GM23338 (cell line): ENCODE measurements around the gene NFE2L1. TPM values are rescaled to one million over a fixed set of nuclear protein-coding genes. Genes with fewer than 3 reads are reported as not detected.

ENCODE experiments used
- ATAC-seq: fragments of 200-7000 bp; cut with Tn5 transposase; 3 replicates; pipeline ENCODE4 v1.9.1; 2020
- DNase-seq: peaks from one replicate; pipeline ENCODE4 v3.0.0-alpha.2; 2015; ENCODE audit warnings: low spot score
- H2AFZ ChIP-seq: fragments of 200-600 bp; sonication (generic); 2 replicates; pipeline ENCODE4 v1.8.0; 2016; ENCODE audit warnings: antibody characterized with exemption, mild to moderate bottlenecking, moderate library complexity
- H3F3A ChIP-seq: fragments of 200-600 bp; sonication (generic); replicated peaks from 2 replicates; pipeline ENCODE4 v1.8.0; 2017; ENCODE audit warnings: antibody characterized with exemption, mixed run types, low read depth
- H3K27ac ChIP-seq: fragments of 200-600 bp; sonication (generic); 2 replicates; pipeline ENCODE4 v1.6.1; 2016; ENCODE audit warnings: low read depth
- H3K27me3 ChIP-seq: fragments of 200-600 bp; sonication (generic); 2 replicates; pipeline ENCODE4 v1.8.0; 2016; ENCODE audit warnings: mild to moderate bottlenecking, mixed run types, moderate library complexity; ENCODE audit not compliant: insufficient read depth
- H3K36me3 ChIP-seq: fragments of 200-600 bp; sonication (generic); 2 replicates; pipeline ENCODE4 v1.8.0; 2016; ENCODE audit warnings: mild to moderate bottlenecking; ENCODE audit not compliant: insufficient read depth
- H3K4me1 ChIP-seq: fragments of 200-600 bp; sonication (generic); 2 replicates; pipeline ENCODE4 v1.8.0; 2016; ENCODE audit warnings: mild to moderate bottlenecking, moderate library complexity; ENCODE audit not compliant: insufficient read depth
- H3K4me2 ChIP-seq: fragments of 200-600 bp; sonication (generic); 2 replicates; pipeline ENCODE4 v1.7.1; 2017; ENCODE audit warnings: mixed run types
- H3K4me3 ChIP-seq: fragments of 200-600 bp; sonication (generic); 2 replicates; pipeline ENCODE4 v1.6.1; 2016; ENCODE audit warnings: mixed run types
- H3K79me2 ChIP-seq: fragments of 200-600 bp; sonication (generic); replicated peaks from 2 replicates; pipeline ENCODE4 v1.8.0; 2017; ENCODE audit warnings: mild to moderate bottlenecking; ENCODE audit not compliant: insufficient read depth
- H3K9me2 ChIP-seq: fragments of 200-600 bp; sonication (generic); 2 replicates; pipeline ENCODE4 v1.8.0; 2017; ENCODE audit not compliant: insufficient read depth
- H4K20me1 ChIP-seq: fragments of 200-600 bp; sonication (generic); replicated peaks from 2 replicates; pipeline ENCODE4 v1.8.0; 2017; ENCODE audit warnings: mild to moderate bottlenecking; ENCODE audit not compliant: insufficient read depth
- H3K27ac Mint-ChIP-seq: 2 replicates; pipeline ENCODE4 v1.8.0; 2020; ENCODE audit warnings: inconsistent platforms, mild to moderate bottlenecking, moderate library complexity, mixed read lengths
- H3K27me3 Mint-ChIP-seq: 3 replicates; pipeline ENCODE4 v1.8.0; 2022; ENCODE audit warnings: low read depth, mild to moderate bottlenecking, moderate library complexity, mixed read lengths, inconsistent platforms; ENCODE audit not compliant: insufficient read depth, poor library complexity
- H3K36me3 Mint-ChIP-seq: 3 replicates; pipeline ENCODE4 v1.8.0; 2021; ENCODE audit warnings: low read depth, mild to moderate bottlenecking, inconsistent platforms, moderate library complexity, mixed read lengths
- H3K4me1 Mint-ChIP-seq: 3 replicates; pipeline ENCODE4 v1.8.0; 2020; ENCODE audit warnings: mild to moderate bottlenecking, inconsistent platforms, mixed read lengths
- H3K4me3 Mint-ChIP-seq: 3 replicates; pipeline ENCODE4 v1.8.0; 2021; ENCODE audit warnings: moderate library complexity, mild to moderate bottlenecking, inconsistent platforms, mixed read lengths
- H3K9me3 Mint-ChIP-seq: 3 replicates; pipeline ENCODE4 v1.8.0; 2020; ENCODE audit warnings: moderate library complexity, mild to moderate bottlenecking, inconsistent platforms, mixed read lengths
- CREB1 ChIP-seq: fragments of 250-450 bp; sonication (Bioruptor Pico); IDR thresholded peaks from 2 replicates; pipeline ENCODE4 v1.5.0; 2020; ENCODE audit warnings: low read depth, mild to moderate bottlenecking, moderate library complexity
- EZH2 ChIP-seq: fragments of 200-600 bp; sonication (generic); IDR thresholded peaks from one replicate; pipeline ENCODE4 v1.8.0; 2017; ENCODE audit warnings: antibody characterized with exemption, mild to moderate bottlenecking, low read depth; ENCODE audit not compliant: unreplicated experiment
- EZH2phosphoT487 ChIP-seq: fragments of 200-600 bp; sonication (generic); IDR thresholded peaks from one replicate; pipeline ENCODE4 v1.8.1; 2018; ENCODE audit warnings: antibody characterized with exemption; ENCODE audit not compliant: unreplicated experiment
- JUNB ChIP-seq: IDR thresholded peaks from one replicate; pipeline ENCODE4 v1.6.1; 2016; ENCODE audit warnings: antibody characterized with exemption; ENCODE audit not compliant: unreplicated experiment
- NANOG ChIP-seq: IDR thresholded peaks from 2 replicates; pipeline ENCODE4 v1.6.1; 2016; ENCODE audit warnings: antibody characterized with exemption, borderline replicate concordance
- POLR2AphosphoS5 ChIP-seq: IDR thresholded peaks from 2 replicates; pipeline ENCODE4 v1.6.1; 2016; ENCODE audit warnings: antibody characterized with exemption, low read depth
- STAT1 ChIP-seq: IDR thresholded peaks from one replicate; pipeline ENCODE4 v1.6.1; 2016; ENCODE audit warnings: antibody characterized with exemption; ENCODE audit not compliant: unreplicated experiment
- ZNF114 ChIP-seq: fragments of 250-450 bp; sonication (Bioruptor Pico); IDR thresholded peaks from 2 replicates; pipeline ENCODE4 v1.5.0; 2020; ENCODE audit warnings: mild to moderate bottlenecking, moderate library complexity
- ZNF331 ChIP-seq: fragments of 250-450 bp; sonication (Bioruptor Pico); IDR thresholded peaks from 2 replicates; pipeline ENCODE4 v1.5.0; 2020; ENCODE audit warnings: low read depth, mild to moderate bottlenecking, moderate library complexity
- polyA plus RNA-seq: library from polyadenylated mRNA; unstranded; fragments of >200 nt; fragmentation: Nextera tagmentation; extraction: Ambion mirVana; gene quantifications from 2 replicates; pipeline ENCODE4 v1.2.1, GENCODE V29; 2016
- total RNA-seq: library from RNA; depleted of rRNA; stranded (reverse); fragments of >200 nt; shearing (Covaris generic); gene quantifications from 2 replicates; pipeline ENCODE4 v1.2.3, GENCODE V29; 2014
- TF ChIP-seq, protein P1 (sequence below): IDR thresholded peaks from one replicate; pipeline ENCODE4 v1.6.1; 2018; ENCODE audit warnings: antibody characterized with exemption; ENCODE audit not compliant: unreplicated experiment
- TF ChIP-seq, protein P2 (sequence below): IDR thresholded peaks from 2 replicates; pipeline ENCODE4 v1.6.1; 2016; ENCODE audit warnings: antibody characterized with exemption
- TF ChIP-seq, protein P3 (sequence below): fragments of 250-450 bp; sonication (Bioruptor Pico); IDR thresholded peaks from 2 replicates; pipeline ENCODE4 v1.5.0; 2020; ENCODE audit warnings: mild to moderate bottlenecking, moderate library complexity
- TF ChIP-seq, protein P4 (sequence below), 2 experiments: fragments of 200-600 bp in 1 of 2; sonication (generic) in 1 of 2; conservative IDR thresholded peaks; 2 replicates each; pipeline versions ENCODE4 v1.5.1 to v1.6.1; 2016 to 2017; ENCODE audit warnings: antibody characterized with exemption in 2 of 2, low read depth in 2 of 2, mild to moderate bottlenecking in 2 of 2, moderate library complexity in 1 of 2

NFE2L1 gene
- total and polyA plus RNA-seq, 2 experiments from 2014 or later: 39.9 to 138 TPM

DNA sequence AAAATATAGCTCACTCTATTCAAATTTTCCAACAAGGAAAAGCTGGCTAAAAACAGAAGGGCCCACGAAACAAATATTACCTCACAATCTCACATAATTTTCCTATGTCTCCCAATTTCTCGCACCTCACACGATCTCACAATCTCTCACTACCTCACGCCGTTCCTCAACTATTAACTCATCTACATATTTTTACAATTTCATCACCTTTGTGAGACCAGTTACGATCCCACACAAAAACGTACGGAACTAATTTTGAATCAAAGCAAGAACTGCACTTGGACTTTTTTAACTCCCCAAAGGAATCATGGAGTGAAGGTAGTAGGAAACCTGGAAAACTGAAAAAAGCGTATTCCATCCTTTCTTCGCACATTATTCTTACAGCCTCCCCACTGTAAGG lies 52.0 kb downstream of the NFE2L1 start:
- H3K4me3 Mint-ChIP-seq: peak overlapping the region; percentile 82
- H3K79me2 ChIP-seq: peaks cover 53% of the 10 kb centered on the region
- no peak overlapping the region for H2AFZ ChIP-seq

More for the DNA sequence above, 52.0 kb downstream of the NFE2L1 start:
- Histone ChIP-seq H3K4me2 (peak overlapping the region; percentile 80), H3K9me2 (no peaks in the 10 kb centered on the region), H3K4me1 (peaks cover 7% of the 10 kb centered on the region; the same call in 1 of the 2 replicates), H3K27ac (peak overlapping the region; percentile 95), H3K36me3 (no peaks in the 10 kb centered on the region), H3K27me3 (no peaks in the 10 kb centered on the region), H4K20me1 (peaks cover 38% of the 10 kb centered on the region), H3K4me3 (peak overlapping the region; percentile 87), H3F3A (peaks cover 4% of the 10 kb centered on the region)
- no peaks in the 10 kb centered on the region; the same call in 1 of the 3 replicates for H3K9me3 Mint-ChIP-seq
- DNase-seq (no peak), ATAC-seq (no peak)
- peaks cover 9% of the 10 kb centered on the region; the same call in 2 of the 3 replicates for H3K36me3 Mint-ChIP-seq
- H3K4me1 Mint-ChIP-seq: peaks cover 8% of the 10 kb centered on the region
- H3K27ac Mint-ChIP-seq: peak overlapping the region; percentile 97
- TF ChIP-seq POLR2AphosphoS5 (no peak), EZH2 (no peak), ZNF114 (CRISPR knock-in tag) (no peak), EZH2phosphoT487 (no peak), NANOG (no peak), ZNF331 (CRISPR knock-in tag) (no peak), JUNB (no peak), STAT1 (no peak), CREB1 (CRISPR knock-in tag) (no peak)
- TF ChIP-seq, protein P1, sequence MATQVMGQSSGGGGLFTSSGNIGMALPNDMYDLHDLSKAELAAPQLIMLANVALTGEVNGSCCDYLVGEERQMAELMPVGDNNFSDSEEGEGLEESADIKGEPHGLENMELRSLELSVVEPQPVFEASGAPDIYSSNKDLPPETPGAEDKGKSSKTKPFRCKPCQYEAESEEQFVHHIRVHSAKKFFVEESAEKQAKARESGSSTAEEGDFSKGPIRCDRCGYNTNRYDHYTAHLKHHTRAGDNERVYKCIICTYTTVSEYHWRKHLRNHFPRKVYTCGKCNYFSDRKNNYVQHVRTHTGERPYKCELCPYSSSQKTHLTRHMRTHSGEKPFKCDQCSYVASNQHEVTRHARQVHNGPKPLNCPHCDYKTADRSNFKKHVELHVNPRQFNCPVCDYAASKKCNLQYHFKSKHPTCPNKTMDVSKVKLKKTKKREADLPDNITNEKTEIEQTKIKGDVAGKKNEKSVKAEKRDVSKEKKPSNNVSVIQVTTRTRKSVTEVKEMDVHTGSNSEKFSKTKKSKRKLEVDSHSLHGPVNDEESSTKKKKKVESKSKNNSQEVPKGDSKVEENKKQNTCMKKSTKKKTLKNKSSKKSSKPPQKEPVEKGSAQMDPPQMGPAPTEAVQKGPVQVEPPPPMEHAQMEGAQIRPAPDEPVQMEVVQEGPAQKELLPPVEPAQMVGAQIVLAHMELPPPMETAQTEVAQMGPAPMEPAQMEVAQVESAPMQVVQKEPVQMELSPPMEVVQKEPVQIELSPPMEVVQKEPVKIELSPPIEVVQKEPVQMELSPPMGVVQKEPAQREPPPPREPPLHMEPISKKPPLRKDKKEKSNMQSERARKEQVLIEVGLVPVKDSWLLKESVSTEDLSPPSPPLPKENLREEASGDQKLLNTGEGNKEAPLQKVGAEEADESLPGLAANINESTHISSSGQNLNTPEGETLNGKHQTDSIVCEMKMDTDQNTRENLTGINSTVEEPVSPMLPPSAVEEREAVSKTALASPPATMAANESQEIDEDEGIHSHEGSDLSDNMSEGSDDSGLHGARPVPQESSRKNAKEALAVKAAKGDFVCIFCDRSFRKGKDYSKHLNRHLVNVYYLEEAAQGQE: no peak
- TF ChIP-seq, protein P2, sequence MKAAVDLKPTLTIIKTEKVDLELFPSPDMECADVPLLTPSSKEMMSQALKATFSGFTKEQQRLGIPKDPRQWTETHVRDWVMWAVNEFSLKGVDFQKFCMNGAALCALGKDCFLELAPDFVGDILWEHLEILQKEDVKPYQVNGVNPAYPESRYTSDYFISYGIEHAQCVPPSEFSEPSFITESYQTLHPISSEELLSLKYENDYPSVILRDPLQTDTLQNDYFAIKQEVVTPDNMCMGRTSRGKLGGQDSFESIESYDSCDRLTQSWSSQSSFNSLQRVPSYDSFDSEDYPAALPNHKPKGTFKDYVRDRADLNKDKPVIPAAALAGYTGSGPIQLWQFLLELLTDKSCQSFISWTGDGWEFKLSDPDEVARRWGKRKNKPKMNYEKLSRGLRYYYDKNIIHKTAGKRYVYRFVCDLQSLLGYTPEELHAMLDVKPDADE: no peak
- TF ChIP-seq, protein P3, sequence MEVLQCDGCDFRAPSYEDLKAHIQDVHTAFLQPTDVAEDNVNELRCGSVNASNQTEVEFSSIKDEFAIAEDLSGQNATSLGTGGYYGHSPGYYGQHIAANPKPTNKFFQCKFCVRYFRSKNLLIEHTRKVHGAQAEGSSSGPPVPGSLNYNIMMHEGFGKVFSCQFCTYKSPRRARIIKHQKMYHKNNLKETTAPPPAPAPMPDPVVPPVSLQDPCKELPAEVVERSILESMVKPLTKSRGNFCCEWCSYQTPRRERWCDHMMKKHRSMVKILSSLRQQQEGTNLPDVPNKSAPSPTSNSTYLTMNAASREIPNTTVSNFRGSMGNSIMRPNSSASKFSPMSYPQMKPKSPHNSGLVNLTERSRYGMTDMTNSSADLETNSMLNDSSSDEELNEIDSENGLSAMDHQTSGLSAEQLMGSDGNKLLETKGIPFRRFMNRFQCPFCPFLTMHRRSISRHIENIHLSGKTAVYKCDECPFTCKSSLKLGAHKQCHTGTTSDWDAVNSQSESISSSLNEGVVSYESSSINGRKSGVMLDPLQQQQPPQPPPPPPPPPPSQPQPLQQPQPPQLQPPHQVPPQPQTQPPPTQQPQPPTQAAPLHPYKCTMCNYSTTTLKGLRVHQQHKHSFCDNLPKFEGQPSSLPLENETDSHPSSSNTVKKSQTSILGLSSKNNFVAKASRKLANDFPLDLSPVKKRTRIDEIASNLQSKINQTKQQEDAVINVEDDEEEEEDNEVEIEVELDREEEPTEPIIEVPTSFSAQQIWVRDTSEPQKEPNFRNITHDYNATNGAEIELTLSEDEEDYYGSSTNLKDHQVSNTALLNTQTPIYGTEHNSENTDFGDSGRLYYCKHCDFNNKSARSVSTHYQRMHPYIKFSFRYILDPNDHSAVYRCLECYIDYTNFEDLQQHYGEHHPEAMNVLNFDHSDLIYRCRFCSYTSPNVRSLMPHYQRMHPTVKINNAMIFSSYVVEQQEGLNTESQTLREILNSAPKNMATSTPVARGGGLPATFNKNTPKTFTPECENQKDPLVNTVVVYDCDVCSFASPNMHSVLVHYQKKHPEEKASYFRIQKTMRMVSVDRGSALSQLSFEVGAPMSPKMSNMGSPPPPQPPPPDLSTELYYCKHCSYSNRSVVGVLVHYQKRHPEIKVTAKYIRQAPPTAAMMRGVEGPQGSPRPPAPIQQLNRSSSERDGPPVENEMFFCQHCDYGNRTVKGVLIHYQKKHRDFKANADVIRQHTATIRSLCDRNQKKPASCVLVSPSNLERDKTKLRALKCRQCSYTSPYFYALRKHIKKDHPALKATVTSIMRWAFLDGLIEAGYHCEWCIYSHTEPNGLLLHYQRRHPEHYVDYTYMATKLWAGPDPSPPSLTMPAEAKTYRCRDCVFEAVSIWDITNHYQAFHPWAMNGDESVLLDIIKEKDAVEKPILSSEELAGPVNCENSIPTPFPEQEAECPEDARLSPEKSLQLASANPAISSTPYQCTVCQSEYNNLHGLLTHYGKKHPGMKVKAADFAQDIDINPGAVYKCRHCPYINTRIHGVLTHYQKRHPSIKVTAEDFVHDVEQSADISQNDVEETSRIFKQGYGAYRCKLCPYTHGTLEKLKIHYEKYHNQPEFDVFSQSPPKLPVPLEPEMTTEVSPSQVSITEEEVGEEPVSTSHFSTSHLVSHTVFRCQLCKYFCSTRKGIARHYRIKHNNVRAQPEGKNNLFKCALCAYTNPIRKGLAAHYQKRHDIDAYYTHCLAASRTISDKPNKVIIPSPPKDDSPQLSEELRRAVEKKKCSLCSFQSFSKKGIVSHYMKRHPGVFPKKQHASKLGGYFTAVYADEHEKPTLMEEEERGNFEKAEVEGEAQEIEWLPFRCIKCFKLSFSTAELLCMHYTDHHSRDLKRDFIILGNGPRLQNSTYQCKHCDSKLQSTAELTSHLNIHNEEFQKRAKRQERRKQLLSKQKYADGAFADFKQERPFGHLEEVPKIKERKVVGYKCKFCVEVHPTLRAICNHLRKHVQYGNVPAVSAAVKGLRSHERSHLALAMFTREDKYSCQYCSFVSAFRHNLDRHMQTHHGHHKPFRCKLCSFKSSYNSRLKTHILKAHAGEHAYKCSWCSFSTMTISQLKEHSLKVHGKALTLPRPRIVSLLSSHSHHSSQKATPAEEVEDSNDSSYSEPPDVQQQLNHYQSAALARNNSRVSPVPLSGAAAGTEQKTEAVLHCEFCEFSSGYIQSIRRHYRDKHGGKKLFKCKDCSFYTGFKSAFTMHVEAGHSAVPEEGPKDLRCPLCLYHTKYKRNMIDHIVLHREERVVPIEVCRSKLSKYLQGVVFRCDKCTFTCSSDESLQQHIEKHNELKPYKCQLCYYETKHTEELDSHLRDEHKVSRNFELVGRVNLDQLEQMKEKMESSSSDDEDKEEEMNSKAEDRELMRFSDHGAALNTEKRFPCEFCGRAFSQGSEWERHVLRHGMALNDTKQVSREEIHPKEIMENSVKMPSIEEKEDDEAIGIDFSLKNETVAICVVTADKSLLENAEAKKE (CRISPR knock-in tag): no peak
- TF ChIP-seq, protein P4, sequence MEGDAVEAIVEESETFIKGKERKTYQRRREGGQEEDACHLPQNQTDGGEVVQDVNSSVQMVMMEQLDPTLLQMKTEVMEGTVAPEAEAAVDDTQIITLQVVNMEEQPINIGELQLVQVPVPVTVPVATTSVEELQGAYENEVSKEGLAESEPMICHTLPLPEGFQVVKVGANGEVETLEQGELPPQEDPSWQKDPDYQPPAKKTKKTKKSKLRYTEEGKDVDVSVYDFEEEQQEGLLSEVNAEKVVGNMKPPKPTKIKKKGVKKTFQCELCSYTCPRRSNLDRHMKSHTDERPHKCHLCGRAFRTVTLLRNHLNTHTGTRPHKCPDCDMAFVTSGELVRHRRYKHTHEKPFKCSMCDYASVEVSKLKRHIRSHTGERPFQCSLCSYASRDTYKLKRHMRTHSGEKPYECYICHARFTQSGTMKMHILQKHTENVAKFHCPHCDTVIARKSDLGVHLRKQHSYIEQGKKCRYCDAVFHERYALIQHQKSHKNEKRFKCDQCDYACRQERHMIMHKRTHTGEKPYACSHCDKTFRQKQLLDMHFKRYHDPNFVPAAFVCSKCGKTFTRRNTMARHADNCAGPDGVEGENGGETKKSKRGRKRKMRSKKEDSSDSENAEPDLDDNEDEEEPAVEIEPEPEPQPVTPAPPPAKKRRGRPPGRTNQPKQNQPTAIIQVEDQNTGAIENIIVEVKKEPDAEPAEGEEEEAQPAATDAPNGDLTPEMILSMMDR (conservative IDR thresholded peaks at IDR 0.05; ENCODE audit: low read depth in 2 of 2): no peak
- peaks cover 7% of the 10 kb centered on the region for H3K27me3 Mint-ChIP-seq
